ENCODE results near the gene SEC63. TPM values are rescaled to one million over a fixed set of nuclear protein-coding genes. Genes with fewer than 3 reads are reported as not detected.

Gene SEC63
- total RNA-seq, 3 donors from 2014 or later (not counting 1 experiment from before 2014, with no cell fraction given) = 84.4 to 104 (median 90.4) TPM

DNA sequence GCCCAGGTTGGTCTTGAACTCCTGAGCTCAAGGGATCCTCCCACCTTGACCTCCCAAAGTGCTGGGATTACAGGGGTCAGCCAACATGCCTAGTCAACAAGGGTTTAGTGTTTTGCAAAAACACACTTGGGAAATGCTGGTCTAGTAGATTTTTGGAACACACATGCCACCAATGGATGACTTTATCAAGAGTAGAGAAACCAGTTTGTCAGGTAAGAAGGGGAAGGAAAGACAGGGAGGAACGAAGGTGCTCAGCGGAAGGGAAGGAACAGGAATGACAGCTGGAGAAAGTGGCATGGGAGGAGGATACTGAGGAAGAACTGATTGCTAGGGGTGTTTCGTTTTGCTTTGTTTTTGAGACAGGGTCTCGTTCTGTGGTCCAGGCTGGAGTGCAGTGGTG lies 15.6 kb upstream of the SEC63 start:
- H3K27ac Mint-ChIP-seq = no peak overlapping the region
- H3K4me1 Mint-ChIP-seq = peaks cover 19 to 20% of the 10 kb centered on the region in 2 donors
- no peak overlapping the region for H3K27ac ChIP-seq (ENCODE audit: low read length)
- peaks cover 0 to 2% of the 10 kb centered on the region in 2 donors for H3K27me3 Mint-ChIP-seq (ENCODE audit: low read depth in 2 of 2)
- no peak overlapping the region for H3K4me3 ChIP-seq (ENCODE audit: low read length)
- no peak overlapping the region for H3K4me3 Mint-ChIP-seq
- H3K9me3 ChIP-seq (ENCODE audit: control insufficient read depth, insufficient read depth, low read length) = no peaks in the 10 kb centered on the region
- H3K4me1 ChIP-seq (ENCODE audit: control insufficient read depth, insufficient read depth, low read length) = peaks cover 6% of the 10 kb centered on the region
- no peak for ATAC-seq
- H3K36me3 Mint-ChIP-seq = no peaks in the 10 kb centered on the region
- H3K36me3 ChIP-seq (ENCODE audit: control insufficient read depth, insufficient read depth, low read length) = no peaks in the 10 kb centered on the region
- H3K9me3 Mint-ChIP-seq = no peaks in the 10 kb centered on the region
- intact Hi-C loops (cut with micrococcal nuclease) = no loop called here
- no peaks in the 10 kb centered on the region for H3K27me3 ChIP-seq (ENCODE audit: control insufficient read depth, insufficient read depth, low read length)
- DNase-seq = no peak
- 64% methylated on average over 4 of the region's 4 CpGs for WGBS (ENCODE audit: insufficient coverage)
- TF ChIP-seq, protein P1, sequence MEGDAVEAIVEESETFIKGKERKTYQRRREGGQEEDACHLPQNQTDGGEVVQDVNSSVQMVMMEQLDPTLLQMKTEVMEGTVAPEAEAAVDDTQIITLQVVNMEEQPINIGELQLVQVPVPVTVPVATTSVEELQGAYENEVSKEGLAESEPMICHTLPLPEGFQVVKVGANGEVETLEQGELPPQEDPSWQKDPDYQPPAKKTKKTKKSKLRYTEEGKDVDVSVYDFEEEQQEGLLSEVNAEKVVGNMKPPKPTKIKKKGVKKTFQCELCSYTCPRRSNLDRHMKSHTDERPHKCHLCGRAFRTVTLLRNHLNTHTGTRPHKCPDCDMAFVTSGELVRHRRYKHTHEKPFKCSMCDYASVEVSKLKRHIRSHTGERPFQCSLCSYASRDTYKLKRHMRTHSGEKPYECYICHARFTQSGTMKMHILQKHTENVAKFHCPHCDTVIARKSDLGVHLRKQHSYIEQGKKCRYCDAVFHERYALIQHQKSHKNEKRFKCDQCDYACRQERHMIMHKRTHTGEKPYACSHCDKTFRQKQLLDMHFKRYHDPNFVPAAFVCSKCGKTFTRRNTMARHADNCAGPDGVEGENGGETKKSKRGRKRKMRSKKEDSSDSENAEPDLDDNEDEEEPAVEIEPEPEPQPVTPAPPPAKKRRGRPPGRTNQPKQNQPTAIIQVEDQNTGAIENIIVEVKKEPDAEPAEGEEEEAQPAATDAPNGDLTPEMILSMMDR (IDR thresholded peaks at IDR 0.05) = no peak

DNA sequence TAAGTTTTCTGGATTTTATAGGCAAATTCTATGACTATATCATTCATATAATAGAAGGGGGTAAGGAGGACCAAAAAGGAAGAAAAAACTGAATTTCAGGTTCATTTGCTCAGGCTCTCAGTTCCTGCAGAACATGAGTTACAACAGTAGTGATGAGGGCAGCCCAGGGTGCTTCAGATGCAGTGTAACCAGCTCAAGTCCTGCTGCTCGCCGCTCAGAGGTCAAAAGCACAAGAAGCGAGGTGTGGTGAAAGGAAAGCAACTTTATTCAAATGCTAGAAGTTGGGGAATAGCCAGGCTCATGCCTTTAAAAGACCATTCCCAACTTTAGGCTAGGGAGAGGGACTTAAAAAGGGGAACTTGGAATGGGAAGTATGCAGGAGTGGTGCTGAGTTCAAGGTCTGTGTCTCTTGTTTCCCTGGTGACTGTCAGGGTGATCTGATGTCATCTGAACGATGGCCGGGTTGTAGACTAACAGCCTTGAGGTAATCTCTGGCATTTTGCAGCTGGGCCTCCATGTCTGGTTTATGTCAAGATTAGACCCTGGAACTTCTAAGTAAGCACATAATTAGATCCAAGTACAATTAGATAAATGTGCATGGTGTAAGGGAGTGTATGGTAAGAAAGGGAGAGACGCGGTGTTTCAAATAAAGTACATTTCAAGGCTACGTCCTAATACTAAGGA lies 14.5 kb upstream of the SEC63 start:
- Histone ChIP-seq H3K27ac (ENCODE audit: low read length) (no peak overlapping the region), H3K4me3 (ENCODE audit: low read length) (no peak overlapping the region), H3K36me3 (ENCODE audit: control insufficient read depth, insufficient read depth, low read length) (no peaks in the 10 kb centered on the region), H3K9me3 (ENCODE audit: control insufficient read depth, insufficient read depth, low read length) (no peaks in the 10 kb centered on the region), H3K4me1 (ENCODE audit: control insufficient read depth, insufficient read depth, low read length) (peaks cover 6% of the 10 kb centered on the region), H3K27me3 (ENCODE audit: control insufficient read depth, insufficient read depth, low read length) (no peaks in the 10 kb centered on the region)
- WGBS (ENCODE audit: insufficient coverage) = 92% methylated on average over 8 of the region's 8 CpGs
- Mint-ChIP-seq H3K27ac (no peak overlapping the region), H3K36me3 (no peaks in the 10 kb centered on the region), H3K4me1 (peaks cover 19 to 20% of the 10 kb centered on the region in 2 donors), H3K27me3 (ENCODE audit: low read depth in 2 of 2) (peaks cover 0 to 2% of the 10 kb centered on the region in 2 donors), H3K4me3 (peak overlapping the region; percentile 6), H3K9me3 (no peaks in the 10 kb centered on the region)
- no peak for DNase-seq
- intact Hi-C loops (cut with micrococcal nuclease) = no loop called here
- no peak for ATAC-seq
- TF ChIP-seq, protein P1 (IDR thresholded peaks at IDR 0.05) = no peak

DNA sequence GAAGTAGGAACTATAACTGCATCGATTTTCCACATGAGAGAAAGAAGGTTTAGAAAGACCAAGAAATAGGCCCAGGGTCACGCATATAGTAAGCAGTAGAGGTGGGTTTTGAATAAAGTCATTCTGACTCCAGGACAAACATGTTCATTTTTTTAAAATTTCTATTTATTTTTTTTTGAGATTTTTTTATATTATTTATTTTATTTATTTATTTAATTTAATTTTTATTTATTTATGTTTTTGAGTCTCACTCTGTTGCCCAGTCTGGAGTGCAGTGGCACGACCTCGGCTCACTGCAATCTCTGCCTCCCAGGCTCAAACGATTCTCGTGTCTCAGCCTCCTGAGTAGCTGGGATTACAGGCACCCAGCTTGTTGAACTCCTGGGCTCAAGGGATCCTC lies 13.2 kb upstream of the SEC63 start:
- Mint-ChIP-seq H3K27me3 (ENCODE audit: low read depth in 2 of 2) (peaks cover 0 to 2% of the 10 kb centered on the region in 2 donors), H3K9me3 (no peaks in the 10 kb centered on the region), H3K4me3 (no peak overlapping the region), H3K36me3 (no peaks in the 10 kb centered on the region), H3K27ac (no peak overlapping the region), H3K4me1 (peaks cover 19 to 20% of the 10 kb centered on the region in 2 donors)
- intact Hi-C loops (cut with micrococcal nuclease) = no loop called here
- ATAC-seq = no peak
- no peak overlapping the region for H3K4me3 ChIP-seq (ENCODE audit: low read length)
- TF ChIP-seq, protein P1 (IDR thresholded peaks at IDR 0.05) = no peak
- WGBS (ENCODE audit: insufficient coverage) = 97% methylated on average over 4 of the region's 6 CpGs
- no peak overlapping the region for H3K27ac ChIP-seq (ENCODE audit: low read length)
- H3K4me1 ChIP-seq (ENCODE audit: control insufficient read depth, insufficient read depth, low read length) = peaks cover 6% of the 10 kb centered on the region
- H3K36me3 ChIP-seq (ENCODE audit: control insufficient read depth, insufficient read depth, low read length) = no peaks in the 10 kb centered on the region
- DNase-seq = no peak
- no peaks in the 10 kb centered on the region for H3K27me3 ChIP-seq (ENCODE audit: control insufficient read depth, insufficient read depth, low read length)
- H3K9me3 ChIP-seq (ENCODE audit: control insufficient read depth, insufficient read depth, low read length) = no peaks in the 10 kb centered on the region

DNA sequence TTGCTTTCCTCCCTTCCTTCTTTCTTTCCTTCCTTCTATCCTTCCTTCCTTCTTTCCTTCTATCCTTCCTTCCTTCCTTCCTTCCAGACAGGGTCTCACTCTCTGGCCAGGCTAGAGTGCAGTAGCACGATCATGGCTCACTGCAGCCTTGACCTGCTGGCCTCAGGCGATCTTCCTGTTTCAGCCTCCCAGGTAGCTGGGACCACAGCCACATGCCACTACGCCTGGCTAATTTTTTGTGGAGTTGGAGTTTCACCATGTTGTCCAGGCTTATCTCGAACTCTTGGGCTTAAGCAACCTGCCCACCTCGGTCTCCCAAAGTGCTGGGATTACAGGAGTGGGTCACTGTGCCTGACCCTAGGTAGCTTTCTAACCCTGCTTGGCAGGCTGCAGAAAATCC lies 12.2 kb upstream of the SEC63 start:
- Mint-ChIP-seq H3K4me3 (no peak overlapping the region), H3K27ac (no peak overlapping the region), H3K9me3 (no peaks in the 10 kb centered on the region), H3K4me1 (peaks cover 19 to 20% of the 10 kb centered on the region in 2 donors), H3K36me3 (no peaks in the 10 kb centered on the region), H3K27me3 (ENCODE audit: low read depth in 2 of 2) (peaks cover 0 to 2% of the 10 kb centered on the region in 2 donors)
- 89% methylated on average over 5 of the region's 5 CpGs for WGBS (ENCODE audit: insufficient coverage)
- DNase-seq = no peak
- ATAC-seq = no peak
- H3K36me3 ChIP-seq (ENCODE audit: control insufficient read depth, insufficient read depth, low read length) = no peaks in the 10 kb centered on the region
- H3K4me1 ChIP-seq (ENCODE audit: control insufficient read depth, insufficient read depth, low read length) = peaks cover 6% of the 10 kb centered on the region
- TF ChIP-seq, protein P1 (IDR thresholded peaks at IDR 0.05) = no peak
- no peak overlapping the region for H3K27ac ChIP-seq (ENCODE audit: low read length)
- intact Hi-C loops (cut with micrococcal nuclease) = no loop called here
- no peaks in the 10 kb centered on the region for H3K9me3 ChIP-seq (ENCODE audit: control insufficient read depth, insufficient read depth, low read length)
- H3K4me3 ChIP-seq (ENCODE audit: low read length) = no peak overlapping the region
- H3K27me3 ChIP-seq (ENCODE audit: control insufficient read depth, insufficient read depth, low read length) = no peaks in the 10 kb centered on the region
